CMK (cell line): ENCODE measurements around the gene FYB1.
A peak's percentile ranks its signal among the peaks of the same experiment; 100 is the strongest.

Source experiments
- DNase-seq: peaks from one replicate; pipeline ENCODE4 v3.0.0-alpha.2; 2010; ENCODE audit warnings: low read depth

FYB1 gene

DNA sequence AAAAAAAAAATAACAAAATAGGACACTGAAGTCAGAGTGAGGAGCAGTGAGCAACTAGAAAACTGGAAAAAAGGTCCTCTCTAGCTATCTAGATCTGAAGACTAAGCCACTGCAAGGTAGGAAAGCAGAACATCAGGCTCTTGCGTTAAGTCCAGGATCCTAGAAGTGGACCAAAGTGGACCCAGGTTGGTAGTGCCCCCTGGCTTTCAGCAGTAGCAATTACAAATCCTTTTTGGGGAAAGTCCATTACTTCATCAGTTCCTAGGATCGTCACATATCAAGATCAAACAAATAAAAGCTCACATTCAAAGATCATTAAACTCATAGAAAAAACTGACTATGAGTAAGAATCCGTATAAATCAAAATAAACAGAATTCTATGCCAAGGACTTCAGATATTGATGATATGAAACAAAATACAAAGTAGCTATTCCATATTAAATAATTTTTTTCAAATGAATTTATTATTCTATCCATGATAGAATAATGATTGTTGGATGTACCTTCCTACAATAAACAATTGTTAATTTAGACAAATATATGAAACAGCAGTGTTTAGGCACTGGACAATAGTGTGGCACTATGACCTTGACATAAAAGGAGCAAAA, 138.7 kb downstream of the FYB1 start:
- DNase-seq = peak; percentile 56

DNA sequence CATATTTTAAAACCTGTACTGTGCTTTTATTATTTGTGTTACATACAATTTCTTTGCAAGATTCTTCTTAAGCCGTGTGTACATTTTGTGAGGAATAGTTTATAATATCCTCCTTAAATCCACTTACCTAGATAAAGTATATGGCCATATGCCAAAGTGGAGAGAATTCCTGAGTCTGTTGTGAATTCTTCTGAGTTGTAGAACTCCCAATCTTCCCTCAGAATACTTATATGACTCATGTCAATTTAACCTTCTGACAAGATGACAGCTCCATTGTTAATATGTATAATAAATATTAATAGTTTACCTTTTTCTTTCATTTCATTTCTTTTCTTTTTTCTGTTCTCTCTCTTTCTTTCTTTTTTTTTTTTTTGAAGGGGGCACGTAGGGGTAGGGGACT, 139.2 kb downstream of the FYB1 start:
- no peak for DNase-seq

DNA sequence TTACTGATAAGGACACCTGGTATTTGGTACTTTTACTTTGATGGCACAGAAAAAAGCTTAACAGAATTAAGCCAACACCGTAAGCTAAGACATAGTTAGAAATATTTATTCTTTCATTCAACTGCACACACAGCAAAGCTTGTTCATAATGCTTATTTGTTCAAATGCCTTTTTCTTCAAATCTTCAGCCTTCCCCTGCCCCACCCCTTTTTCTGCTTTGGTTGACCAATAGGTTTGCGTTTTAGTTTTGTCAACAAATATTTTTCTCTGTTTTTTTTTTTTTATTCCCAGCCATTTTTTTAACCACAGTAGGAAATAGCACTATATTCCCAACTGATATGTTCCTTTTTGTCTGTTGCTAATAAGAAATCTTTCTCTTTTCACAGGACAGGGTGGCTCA, 140.2 kb downstream of the FYB1 start:
- DNase-seq = no peak

DNA sequence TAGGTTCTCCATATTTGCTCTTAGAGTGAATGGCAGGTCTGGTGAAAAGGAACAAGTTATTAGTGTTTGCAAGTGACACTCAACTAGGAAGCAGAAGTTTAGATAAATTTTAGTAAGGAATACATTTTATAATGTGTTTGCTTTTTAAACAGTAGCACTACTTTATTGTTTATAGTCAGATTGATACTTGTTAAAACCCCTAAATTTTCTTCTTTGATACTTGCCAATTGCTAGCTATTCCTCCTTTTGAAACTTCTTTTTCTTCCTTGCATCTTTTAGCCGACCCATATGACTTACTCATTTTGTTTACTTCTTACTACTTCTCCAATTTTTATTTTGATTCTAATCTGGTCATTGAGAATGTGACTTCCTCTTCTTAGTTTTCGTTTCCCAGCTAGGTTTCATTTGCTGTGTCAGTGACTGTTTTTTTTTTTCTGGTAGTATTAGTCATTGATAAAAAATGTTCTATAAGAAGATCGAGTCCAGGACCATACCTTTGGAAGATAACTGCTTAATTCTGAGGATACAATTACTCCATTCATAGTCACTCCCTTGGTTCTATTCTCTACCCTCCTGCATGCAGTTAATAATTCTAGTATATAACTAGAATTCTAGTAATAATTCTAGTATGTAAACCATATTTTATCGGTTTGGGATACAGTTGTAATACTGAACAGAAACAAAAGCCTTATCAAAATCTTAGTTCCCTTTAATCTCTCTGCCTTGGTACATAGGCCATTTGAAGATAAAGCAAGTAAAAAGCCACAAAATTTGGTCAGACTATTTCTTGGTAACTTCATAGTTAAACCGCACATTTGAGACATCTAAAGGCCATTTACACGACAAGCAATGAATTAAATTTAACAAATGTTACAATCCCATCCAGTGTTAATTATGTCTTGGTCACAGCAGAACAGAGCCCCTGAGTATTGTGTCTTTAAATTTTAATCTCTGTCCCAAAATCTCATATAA, 142.3 kb downstream of the FYB1 start:
- DNase-seq = no peak

DNA sequence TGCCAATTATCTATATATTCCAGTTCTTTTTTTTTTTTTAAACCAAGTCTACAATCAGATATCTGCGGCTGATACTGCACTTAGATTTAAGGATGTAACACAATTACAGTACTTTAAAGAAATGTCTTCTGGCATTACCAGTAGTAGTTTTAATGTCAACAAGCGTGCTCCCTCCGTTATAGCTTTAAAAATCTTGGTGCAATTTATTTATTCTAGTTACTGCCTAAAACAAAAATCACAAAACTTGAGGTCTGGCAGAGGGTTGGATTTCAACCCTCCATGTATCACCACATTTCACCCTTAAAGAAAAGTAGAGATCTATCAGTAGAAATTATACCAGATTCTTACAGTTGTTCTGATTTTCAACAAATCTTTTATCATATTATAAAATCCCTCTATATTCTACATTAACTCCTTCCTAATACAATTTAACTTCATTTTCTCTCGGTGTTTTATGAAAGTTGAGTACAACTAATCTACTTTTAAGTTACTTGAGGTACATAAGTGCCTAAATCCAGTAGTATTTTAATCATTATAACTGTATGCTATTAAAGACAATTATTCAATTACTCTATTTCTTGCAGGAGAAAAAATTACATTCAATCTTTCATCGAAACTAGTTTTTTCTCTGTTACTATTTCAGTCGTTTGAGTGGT, 143.1 kb downstream of the FYB1 start:
- no peak for DNase-seq

DNA sequence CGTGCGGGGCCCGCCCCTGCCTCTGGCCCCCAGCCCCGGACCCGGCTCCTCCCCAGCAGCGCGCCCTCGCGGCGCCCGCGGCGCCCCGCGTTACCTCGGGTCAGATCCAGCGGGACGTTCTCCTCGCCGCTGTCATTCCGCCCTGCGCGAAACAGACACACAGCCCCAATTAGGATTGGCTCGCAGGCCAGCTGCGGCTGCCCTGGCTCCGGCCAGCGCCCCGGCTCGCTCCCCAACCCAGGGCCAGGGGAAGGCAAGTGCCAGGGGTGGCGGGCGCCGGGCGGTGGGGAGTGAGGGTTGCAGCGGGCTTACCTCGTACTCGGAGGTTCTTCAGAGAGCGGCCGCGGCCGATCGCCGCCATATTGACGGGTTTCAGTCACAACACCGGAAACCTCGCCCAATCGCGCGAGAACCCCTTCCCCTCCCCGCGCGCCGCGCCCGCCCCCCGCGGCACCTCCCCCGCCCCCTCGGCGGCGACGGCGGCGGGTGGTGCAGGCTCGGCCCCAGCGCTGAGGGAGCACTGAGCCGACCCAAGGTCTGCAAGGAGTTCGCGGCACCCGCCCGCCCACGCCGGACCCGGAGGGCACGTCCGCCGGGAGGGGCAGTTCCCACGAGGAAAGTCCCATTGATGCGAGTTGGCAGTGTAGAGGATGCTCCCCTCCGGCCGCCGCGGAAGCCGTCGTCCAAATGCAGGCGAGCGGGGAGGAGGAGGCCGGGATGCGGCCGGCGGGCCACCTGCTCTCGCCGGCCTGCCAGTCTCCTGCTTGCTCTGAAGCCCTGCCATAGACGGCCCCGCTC, 145.1 kb downstream of the FYB1 start, which contains the start of gene RICTOR:
Gene RICTOR, minus strand, starts transcription at position 383 of the 798 bp plus-strand sequence. Its CDS starts 22 bp downstream, at position 361.
- DNase-seq = peak; percentile 72

DNA sequence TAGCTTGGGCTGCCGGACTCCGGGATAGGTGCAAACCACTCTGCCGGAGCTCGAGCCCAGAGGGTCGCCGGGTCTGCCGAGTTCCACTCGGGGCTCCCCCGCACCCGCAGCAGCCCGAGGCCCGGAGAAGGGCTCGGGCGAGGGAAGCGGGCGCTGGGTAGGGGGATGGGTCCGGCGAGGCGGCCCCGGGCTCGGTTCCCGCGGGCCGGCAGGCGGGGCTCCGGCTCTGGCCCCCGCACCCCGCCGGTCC, 145.7 kb downstream of the FYB1 start:
- DNase-seq = no peak

DNA sequence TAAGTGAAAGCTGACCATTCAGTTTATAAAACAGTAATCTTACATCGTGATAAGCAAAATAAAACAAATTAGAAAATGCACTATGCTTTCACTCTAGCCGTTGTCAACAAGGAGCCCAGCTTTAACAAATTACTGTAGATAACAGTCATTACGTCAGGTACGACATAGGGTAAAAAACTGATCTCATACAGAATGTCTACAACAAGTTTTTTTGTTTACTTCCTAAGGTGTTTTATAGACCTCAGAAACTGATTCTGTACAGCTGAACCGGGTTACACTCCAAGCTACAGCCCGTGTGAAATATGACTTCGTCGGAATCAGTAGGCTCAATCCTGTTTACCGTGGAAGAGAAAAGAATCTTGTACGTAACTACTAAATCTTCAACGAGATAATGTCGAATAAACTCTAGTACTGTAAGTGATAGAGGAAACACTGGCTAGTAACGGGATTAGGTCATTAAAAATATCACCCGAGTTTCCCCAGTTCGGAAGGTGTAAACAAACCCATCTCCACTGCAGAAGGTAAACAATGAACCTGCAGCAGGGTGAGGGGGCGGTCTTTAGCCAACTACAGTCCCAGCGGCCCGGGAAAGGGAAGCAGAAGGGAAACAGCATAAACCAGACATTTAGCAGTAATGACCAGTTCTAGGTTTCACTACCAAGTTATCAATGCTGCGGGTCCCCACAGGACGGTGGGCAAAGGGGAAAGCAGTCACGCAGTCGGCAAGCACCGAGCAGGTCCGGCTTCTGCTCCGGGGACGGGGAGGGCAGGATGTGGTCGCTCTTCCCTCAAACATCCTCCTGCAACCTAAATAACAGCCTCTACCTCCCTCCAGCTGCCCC, 146.2 kb downstream of the FYB1 start:
- DNase-seq = peak; percentile 59

DNA sequence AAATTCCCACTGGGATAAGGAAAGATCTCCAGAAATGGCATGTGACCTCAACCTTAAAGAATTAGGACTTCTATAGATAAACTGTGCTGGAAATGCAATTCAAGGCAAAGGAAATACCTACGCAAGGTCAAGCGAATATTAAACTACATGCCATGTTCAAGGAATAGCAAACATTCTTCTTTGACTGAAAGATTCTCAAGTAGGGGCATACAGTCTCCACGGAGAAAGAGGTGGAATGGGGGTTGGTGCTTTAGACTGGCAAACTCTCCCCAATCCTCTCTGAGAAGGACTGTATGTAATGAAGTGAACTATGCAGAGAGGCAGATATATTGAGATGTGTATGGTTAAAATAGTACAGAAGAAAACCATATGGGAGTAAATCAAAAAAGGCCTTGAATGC, 151.3 kb downstream of the FYB1 start:
- no peak for DNase-seq

DNA sequence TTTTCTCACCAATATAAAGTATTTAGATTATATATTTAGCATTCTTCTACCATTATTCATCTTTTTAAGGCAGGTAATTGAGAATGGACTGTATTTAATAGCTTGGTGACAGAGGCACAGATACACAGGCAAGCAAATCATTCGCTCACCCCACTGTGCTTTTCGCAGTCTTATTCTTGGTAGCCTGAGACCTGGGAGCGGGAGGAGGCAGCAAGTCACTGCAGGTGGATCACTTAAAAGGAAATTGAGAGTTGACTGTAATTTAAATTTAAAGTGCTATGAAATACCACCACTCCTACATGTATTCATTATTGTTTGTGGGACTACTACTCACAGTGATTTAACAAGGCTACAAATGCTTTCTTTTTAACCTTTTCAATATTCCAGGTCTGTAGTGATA, 154.9 kb downstream of the FYB1 start:
- no peak for DNase-seq

DNA sequence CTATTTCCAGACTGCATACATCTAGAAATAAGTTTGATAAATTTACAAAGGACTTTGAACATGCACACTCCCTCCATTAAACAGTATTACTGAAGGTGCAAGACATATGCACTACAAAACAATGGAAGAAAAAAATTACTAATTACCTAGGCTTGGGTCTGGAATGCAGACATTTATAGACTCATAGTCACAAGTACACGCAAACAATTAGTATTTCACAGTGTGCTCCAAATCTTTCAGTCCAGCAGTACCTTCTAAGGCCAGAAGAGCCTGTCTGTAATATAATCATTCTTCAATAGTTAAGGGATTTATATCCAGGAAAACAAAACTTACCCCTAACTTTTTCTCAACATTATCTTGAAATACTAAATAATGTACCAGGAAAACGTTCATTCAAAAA, 156.3 kb downstream of the FYB1 start:
- DNase-seq = no peak

DNA sequence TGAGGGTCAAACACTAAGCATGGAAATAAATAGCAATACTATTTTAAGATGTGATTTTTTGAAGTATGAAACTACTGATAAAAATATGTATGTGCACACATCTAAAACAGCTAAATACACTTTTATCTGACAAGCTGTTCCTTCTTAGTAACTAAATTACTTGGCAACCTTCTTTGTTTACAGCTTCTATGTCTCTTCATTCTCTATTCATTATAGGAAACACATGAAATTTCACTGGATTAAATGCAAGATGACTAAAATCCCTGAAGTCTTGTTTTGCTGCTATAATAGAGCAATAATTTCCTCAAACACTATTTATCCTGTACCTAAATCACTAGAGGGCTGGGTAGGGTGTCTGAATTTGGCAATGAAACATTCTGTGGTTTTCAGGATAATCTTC, 156.8 kb downstream of the FYB1 start:
- no peak for DNase-seq

DNA sequence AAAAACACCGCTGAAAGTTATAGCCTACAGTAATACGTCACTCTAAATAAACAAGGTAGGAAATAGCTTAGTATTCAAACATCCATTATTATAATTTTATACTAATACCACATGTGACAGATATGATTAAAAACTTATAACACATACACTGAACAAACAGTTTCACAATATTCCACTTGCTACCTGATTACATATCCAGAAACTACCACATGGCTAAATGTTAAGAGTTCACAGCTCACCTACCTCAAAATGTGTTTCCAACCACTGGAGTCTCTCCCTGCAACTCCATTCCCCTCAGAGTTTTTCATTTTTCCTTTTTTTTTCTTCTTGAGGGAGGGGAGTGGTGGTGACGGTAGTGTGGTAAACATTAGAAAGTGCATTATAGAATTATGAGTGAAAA, 157.3 kb downstream of the FYB1 start:
- no peak for DNase-seq

DNA sequence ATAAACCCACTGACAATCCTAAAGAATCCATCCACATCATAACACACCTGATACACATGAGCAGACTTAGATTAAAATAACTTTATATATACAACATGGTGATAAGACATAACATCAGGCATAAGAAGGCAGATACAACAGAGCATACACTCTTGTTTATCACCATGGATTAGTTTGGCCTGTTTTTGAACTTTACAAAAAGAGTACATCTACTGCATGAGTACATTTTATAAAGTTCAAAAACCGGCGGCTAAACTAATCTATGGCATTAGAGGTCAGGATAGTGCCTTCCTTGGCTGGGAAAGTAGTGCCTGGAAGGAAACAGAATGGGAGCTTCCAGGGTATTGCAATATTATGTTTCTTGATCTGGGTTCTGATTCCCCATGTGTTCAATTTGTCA, 160.3 kb downstream of the FYB1 start:
- DNase-seq = no peak

DNA sequence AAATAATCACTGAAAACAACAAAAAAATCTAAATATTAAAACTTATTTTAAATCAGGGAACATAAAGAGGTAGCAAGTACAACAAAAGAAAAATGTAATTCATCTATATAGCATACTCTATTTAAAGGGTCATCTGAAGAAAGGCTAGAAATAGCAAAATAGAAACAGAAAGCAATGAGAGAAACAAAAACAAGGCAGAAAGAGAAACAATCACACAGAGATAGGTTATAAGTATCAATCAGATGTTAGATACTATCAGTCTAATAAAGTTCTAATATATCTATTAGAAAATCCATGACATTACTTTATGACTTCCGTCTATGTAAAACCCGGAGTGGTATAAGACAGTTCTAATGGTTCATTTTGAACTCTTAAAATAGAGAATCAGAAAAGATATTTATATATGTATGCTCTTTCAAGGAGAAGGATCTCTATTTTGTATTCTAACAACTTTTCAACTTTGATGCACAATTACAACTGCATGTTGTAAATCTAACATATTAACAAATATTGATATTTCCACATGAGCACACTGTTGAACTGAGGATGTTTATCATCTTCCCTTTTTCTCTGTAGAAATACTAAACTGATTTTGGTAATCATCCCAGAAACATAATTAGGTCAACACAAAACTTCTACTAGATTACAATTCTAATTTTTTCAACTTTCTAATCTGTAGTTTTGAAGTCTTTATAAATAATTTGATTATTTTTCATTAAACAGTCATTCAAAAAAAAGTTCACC, 161.0 kb downstream of the FYB1 start:
- DNase-seq = no peak

DNA sequence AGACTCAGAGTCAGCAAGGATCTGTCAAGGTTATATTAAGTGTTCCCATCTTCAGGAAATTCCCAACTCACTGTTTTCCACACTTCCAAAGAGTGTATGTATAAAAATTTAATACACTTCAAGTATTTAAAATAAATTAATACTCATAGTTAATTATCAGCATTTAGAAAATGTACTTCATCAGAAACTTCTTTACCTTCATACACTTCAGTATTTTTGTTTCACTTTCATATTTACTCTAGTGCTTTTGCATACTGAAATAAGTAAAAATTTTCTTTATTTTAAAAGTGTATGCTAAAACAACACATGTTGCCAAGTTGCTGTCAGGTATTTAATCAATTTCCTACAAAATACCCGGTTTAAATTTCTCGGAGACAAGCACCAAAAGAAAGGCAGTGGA, 161.6 kb downstream of the FYB1 start:
- DNase-seq = no peak

DNA sequence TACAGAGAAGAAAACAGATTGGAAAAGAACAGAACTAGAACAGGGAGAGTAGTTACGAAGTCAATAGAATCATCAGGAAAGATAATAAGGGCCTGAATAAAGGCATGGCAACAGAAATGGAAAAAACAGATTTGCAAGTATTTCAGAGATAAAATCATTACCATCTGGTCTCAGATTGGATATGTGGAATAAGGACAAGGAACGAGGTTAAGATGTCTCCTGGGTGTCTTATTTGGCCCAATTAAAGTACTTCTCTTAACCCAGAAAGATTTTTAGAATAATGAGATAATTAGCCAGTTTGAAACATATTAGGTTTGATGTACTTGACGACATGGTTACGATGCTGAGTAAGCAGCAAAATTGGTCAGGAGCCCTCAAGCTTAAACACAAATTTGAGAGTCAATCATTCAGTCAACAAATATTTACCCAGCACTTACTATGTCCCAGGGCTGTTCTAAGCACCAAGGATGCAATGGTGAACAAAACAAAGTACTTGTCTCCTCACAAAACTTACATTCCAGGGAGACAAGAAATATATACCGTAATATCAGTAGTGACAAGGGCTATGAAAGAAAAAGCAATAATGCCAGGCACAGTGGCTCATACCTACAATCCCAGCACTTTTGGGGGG, 163.5 kb downstream of the FYB1 start:
- DNase-seq = no peak
